T1000 (cell line): ENCODE results near the gene SLC22A2.

Source experiments
- DNase-seq: peaks from one replicate; lab custom pipeline; 2025; ENCODE audit warnings: mixed read lengths; lab: John Stamatoyannopoulos, UW

The SLC22A2 gene

GRCh38 chr6:160273750-160274149 lies 15.1 kb upstream of the SLC22A2 start:
- no peak for DNase-seq

- no peak for DNase-seq
Observed at GRCh38 chr6:160273196-160273595, 14.6 kb upstream of the SLC22A2 start.

DNA sequence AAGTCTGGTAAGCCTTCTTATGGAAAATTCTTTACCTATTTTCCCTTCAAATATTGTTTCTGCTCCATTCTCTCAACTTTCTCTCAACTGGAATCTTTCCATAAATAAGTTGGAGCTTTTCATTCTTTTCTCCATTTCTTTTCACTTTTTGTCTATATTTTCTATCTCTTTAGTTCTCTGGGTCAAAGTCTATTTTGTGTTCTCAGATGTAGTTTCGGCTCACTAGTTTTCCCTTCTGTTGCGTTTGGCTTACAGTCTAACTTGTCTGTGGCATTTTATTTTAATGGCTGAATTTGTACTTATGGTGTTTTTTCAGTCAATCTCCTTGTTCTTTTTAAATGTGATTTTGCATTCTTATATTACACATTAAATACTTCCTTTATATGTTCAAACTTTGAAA lies 14.1 kb upstream of the SLC22A2 start:
- DNase-seq = no peak

- no peak for DNase-seq
Observed at GRCh38 chr6:160270347-160270746, 11.7 kb upstream of the SLC22A2 start.

DNA sequence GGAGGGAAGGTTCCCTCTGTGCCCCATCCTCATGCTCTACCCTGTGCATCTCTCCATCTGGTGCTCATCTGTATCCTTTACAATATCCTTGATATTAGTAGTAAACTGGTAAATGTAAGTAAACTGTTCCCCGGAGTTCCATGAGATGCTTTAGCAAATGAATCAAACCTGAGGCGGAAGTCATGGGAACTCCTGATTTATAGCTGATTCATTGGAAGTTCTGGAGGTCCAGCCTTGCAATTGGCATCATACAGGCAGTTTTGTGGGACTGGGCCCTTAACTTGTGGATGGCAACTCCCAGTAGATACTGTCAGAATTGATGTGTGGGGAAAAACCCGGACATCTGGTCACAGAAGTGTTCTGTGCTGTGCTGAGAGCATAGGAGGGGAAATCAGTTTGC lies 11.2 kb upstream of the SLC22A2 start:
- no peak for DNase-seq

DNA sequence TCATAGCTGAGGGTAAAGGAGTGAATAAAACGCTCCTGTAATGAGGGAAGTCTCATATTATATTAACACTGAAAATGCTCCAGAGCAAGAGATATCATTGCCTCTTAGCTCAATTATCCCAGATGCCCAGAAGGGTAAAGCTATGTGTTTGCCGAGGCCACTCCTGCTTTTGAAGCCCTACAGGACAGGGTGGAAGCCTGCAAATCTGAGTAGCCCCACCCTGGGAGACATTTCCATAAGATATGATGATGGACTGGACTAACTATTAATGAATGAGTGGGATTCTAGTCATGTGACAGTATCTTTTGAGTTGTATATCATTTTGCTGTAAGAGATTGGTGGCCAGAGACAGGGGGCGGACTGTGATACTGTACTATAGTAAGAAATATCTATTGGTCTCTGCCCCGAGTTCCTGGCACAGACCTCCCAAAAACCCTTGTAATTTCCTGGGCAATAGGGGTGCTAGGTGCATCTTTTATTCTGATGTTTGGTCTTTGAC lies 10.5 kb upstream of the SLC22A2 start:
- no peak for DNase-seq

- DNase-seq = no peak
Observed at GRCh38 chr6:160267102-160267501, 8.5 kb upstream of the SLC22A2 start.

- DNase-seq = no peak
Observed at GRCh38 chr6:160265869-160266476, 7.4 kb upstream of the SLC22A2 start.

GRCh38 chr6:160264061-160264612 lies 5.5 kb upstream of the SLC22A2 start:
- no peak for DNase-seq

DNA sequence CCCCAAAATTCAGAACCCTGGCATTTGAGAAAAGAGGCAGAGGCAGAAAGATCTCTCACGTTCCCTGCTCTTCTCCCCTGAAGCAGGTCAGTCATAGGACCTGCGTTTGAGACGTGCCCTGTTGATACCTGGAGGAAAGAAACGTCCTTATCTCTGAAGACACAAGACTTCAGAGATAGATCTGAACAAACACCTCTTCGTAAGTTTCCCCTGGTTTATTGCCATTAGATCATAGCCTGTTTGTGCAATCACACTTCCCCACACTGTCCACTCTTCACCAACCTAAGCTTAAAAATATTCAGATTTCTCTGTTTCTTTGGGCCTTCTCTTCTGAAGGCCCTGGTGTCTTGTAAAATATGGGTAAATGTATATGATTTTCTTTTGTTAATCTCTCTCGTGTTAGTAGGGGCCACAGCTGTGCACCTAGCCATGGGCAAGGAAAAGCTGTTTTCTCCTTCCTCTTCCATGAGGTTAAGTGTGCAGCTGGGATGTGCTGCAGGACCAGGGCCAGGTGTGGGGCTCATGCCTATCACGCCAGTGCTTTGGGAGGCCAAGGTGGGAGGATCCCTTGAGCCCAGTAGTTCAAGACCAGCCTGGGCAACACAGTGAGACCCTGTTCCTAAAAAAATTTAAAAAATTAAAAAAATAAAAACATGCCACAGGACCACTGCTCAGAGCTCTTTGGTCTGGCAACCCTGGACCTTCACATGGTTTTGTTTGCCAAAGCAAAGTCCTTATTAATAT lies 4.7 kb upstream of the SLC22A2 start:
- no peak for DNase-seq

- no peak for DNase-seq
Observed at GRCh38 chr6:160261991-160262680, 3.5 kb upstream of the SLC22A2 start.

GRCh38 chr6:160260803-160261450 lies 2.3 kb upstream of the SLC22A2 start:
- DNase-seq = no peak

GRCh38 chr6:160260367-160260766 lies 1.7 kb upstream of the SLC22A2 start:
- DNase-seq = no peak

DNA sequence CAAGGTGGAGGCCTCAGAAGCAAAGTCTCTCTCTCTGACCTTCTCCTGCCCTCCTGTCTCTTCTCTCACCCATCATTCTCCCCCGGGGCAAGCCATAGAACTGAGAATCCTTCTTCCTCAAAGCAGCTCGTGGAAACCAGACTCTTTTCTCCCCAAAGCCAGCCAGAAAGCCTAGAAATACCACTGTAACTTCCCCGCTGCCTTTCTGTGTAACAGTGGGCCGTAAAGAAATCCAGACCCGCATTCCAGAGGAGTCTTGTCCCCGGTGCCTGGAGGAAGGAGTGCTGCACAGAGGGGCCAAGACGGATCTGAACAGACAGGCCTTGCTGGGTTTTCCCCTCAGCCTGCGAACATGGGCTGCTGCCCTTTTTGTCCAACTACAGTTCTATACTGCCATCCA lies 977 bp upstream of the SLC22A2 start:
- no peak for DNase-seq

- DNase-seq = no peak
Observed at GRCh38 chr6:160259143-160259425, 463 bp upstream of the SLC22A2 start.

DNA sequence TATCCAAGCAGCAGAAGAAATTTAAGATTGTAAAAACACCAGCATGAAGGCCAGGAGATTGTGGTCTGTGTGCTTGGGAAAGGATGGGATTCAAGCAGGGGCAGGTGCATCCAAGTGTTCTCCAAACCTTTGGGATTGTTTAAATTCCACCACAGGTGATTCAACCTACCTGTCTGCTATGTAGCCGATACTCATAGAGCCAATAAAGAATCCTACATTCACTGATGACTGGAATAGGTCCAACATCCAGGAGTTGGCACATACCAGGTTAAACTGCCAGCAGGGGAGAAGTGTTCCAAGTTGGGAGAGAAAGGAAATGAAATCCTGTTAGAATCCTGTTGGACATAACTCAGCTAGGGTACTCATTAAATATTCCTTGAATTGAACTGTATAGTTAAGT lies 2.2 kb downstream of the SLC22A2 start:
- no peak for DNase-seq

GRCh38 chr6:160254467-160255312 lies 3.9 kb downstream of the SLC22A2 start:
- DNase-seq = no peak

GRCh38 chr6:160253714-160254113 lies 4.9 kb downstream of the SLC22A2 start:
- no peak for DNase-seq

- DNase-seq = no peak
Observed at GRCh38 chr6:160253292-160253691, 5.3 kb downstream of the SLC22A2 start.

GRCh38 chr6:160252073-160252813 lies 6.4 kb downstream of the SLC22A2 start:
- DNase-seq = no peak

DNA sequence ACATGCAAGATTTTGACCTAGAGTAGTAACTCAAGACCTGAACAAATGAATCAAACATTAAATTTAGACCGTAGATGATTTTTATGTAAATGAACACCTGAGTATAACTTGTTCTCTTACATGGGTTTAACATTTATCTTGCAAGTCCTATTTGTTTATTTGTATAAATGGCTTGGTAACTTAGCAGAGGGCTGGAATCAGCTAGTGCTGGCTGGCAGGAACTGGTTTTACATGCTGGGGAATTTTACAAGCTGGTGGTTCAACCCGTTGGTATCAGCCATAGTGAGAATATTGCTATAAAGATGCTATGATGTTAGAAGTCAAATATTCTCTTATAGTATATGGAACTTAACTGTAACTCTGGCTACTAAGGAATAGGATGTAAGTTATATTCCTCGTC lies 8.9 kb downstream of the SLC22A2 start:
- no peak for DNase-seq
